NCI-H748 (cell line): ENCODE measurements around the gene C17orf67.

Source experiments
- DNase-seq: peaks from one replicate; lab custom pipeline; 2025; ENCODE audit not compliant: unreplicated experiment; lab: John Stamatoyannopoulos, UW

Gene C17orf67

GRCh38 chr17:56833809-56834379 lies at the start of gene C17orf67, which contains the start of gene DGKE:
TSS of gene C17orf67 (minus strand) at chr17:56833920. CDS start at chr17:56815810, 18,110 bp downstream.
TSS of gene DGKE (plus strand) at chr17:56834151. CDS start at chr17:56834796, 645 bp downstream.
- DNase-seq = peak; percentile 94

- DNase-seq = no peak
These were observed 48.1 kb upstream of the C17orf67 start for GRCh38 chr17:56881685-56882295.

- no peak for DNase-seq
These were observed 46.9 kb upstream of the C17orf67 start for GRCh38 chr17:56880571-56880970.

- no peak for DNase-seq
These were observed 46.4 kb upstream of the C17orf67 start for GRCh38 chr17:56880133-56880532.

GRCh38 chr17:56879280-56879679 lies 45.6 kb upstream of the C17orf67 start:
- no peak for DNase-seq

- DNase-seq = no peak
These were observed 43.1 kb upstream of the C17orf67 start for GRCh38 chr17:56876766-56877179.

- no peak for DNase-seq
These were observed 36.4 kb upstream of the C17orf67 start for GRCh38 chr17:56870081-56870651.

- DNase-seq = no peak
These were observed 35.0 kb upstream of the C17orf67 start for GRCh38 chr17:56868716-56869115.

- DNase-seq = no peak
These were observed 34.2 kb upstream of the C17orf67 start for GRCh38 chr17:56867948-56868376.

GRCh38 chr17:56866496-56866895 lies 32.8 kb upstream of the C17orf67 start:
- DNase-seq = no peak

- DNase-seq = no peak
These were observed 32.4 kb upstream of the C17orf67 start for GRCh38 chr17:56866076-56866475.

- no peak for DNase-seq
These were observed 30.3 kb upstream of the C17orf67 start for GRCh38 chr17:56863974-56864373.

- no peak for DNase-seq
These were observed 28.2 kb upstream of the C17orf67 start for GRCh38 chr17:56861899-56862298.

- DNase-seq = no peak
These were observed 17.3 kb upstream of the C17orf67 start for GRCh38 chr17:56851008-56851407.

- no peak for DNase-seq
These were observed 16.9 kb upstream of the C17orf67 start for GRCh38 chr17:56850591-56850990.

GRCh38 chr17:56849131-56849530 lies 15.4 kb upstream of the C17orf67 start:
- DNase-seq = no peak

GRCh38 chr17:56847106-56847505 lies 13.4 kb upstream of the C17orf67 start:
- DNase-seq = no peak

GRCh38 chr17:56845934-56846333 lies 12.2 kb upstream of the C17orf67 start:
- DNase-seq = no peak

GRCh38 chr17:56842577-56842976 lies 8.9 kb upstream of the C17orf67 start:
- DNase-seq = no peak

GRCh38 chr17:56838687-56839086 lies 5.0 kb upstream of the C17orf67 start:
- DNase-seq = no peak

- no peak for DNase-seq
These were observed 1.5 kb upstream of the C17orf67 start for GRCh38 chr17:56835264-56835585.

GRCh38 chr17:56834380-56835263 lies 902 bp upstream of the C17orf67 start:
- peak; percentile 81 for DNase-seq
